SU-DHL-6 (cell line): Measurements from ENCODE around the gene SKI.

ENCODE experiments used
- H2AFZ ChIP-seq: fragments of 200-600 bp; sonication (generic); 2 replicates; pipeline ENCODE4 v1.6.1; 2014; ENCODE audit warnings: low read depth, mild to moderate bottlenecking, moderate library complexity, mixed read lengths, antibody characterized with exemption, low read length; ENCODE audit not compliant: severe bottlenecking
- H3F3A ChIP-seq: fragments of 200-600 bp; shearing (Covaris generic); 2 replicates; pipeline ENCODE4 v1.6.0; 2016; ENCODE audit warnings: antibody characterized with exemption, mild to moderate bottlenecking; ENCODE audit not compliant: insufficient read depth
- H3K27ac ChIP-seq: fragments of 200-600 bp; sonication (generic); 2 replicates; pipeline ENCODE4 v1.5.1; 2016; ENCODE audit warnings: low read depth, mild to moderate bottlenecking, low read length, moderate library complexity, mixed read lengths
- H3K27me3 ChIP-seq: fragments of 200-600 bp; sonication (generic), shearing (Covaris generic); 2 replicates; pipeline ENCODE4 v1.6.0; 2014; ENCODE audit warnings: mild to moderate bottlenecking, low read length
- H3K36me3 ChIP-seq: fragments of 200-600 bp; sonication (generic); 2 replicates; pipeline ENCODE4 v1.6.1; 2014; ENCODE audit warnings: mild to moderate bottlenecking, low read length, mixed read lengths
- H3K4me2 ChIP-seq: fragments of 300-600, 200-600 bp; shearing (Covaris generic), sonication (generic); 2 replicates; pipeline ENCODE4 v1.6.0; 2014; ENCODE audit warnings: low read length, low read depth, mild to moderate bottlenecking; ENCODE audit not compliant: poor library complexity, severe bottlenecking
- H3K4me3 ChIP-seq: fragments of 200-600 bp; sonication (generic); 2 replicates; pipeline ENCODE4 v1.5.1; 2014; ENCODE audit warnings: antibody characterized with exemption, low read length, mild to moderate bottlenecking, mixed read lengths; ENCODE audit not compliant: insufficient read depth, poor library complexity, severe bottlenecking
- H3K79me2 ChIP-seq: fragments of 200-600 bp; sonication (generic); 2 replicates; pipeline ENCODE4 v1.6.1; 2014; ENCODE audit warnings: mild to moderate bottlenecking, low read length, moderate library complexity; ENCODE audit not compliant: insufficient read depth
- H3K9ac ChIP-seq: fragments of 200-600 bp; sonication (generic); 2 replicates; pipeline ENCODE4 v1.7.0; 2014; ENCODE audit warnings: mild to moderate bottlenecking, low read length
- H3K9me2 ChIP-seq: fragments of 200-600 bp; sonication (generic); replicated peaks from 2 replicates; pipeline ENCODE4 v1.6.1; 2014; ENCODE audit warnings: low read length; ENCODE audit not compliant: insufficient read depth
- H3K9me3 ChIP-seq: fragments of 200-600 bp; sonication (generic); 2 replicates; pipeline ENCODE4 v1.6.1; 2014; ENCODE audit warnings: low read length, mixed read lengths; ENCODE audit not compliant: insufficient read depth
- H4K20me1 ChIP-seq: fragments of 200-600 bp; sonication (generic); 2 replicates; pipeline ENCODE4 v1.6.1; 2014; ENCODE audit warnings: low read depth, mild to moderate bottlenecking, antibody characterized with exemption, low read length, moderate library complexity, mixed read lengths
- EZH2phosphoT487 ChIP-seq: fragments of 200-600 bp; sonication (generic), shearing (Covaris generic); conservative IDR thresholded peaks from 2 replicates; pipeline ENCODE4 v1.6.1; 2018; ENCODE audit warnings: mild to moderate bottlenecking, antibody characterized with exemption, low read length, moderate library complexity, mixed read lengths
- TF ChIP-seq, protein P1 (sequence below): fragments of 200-600 bp; sonication (generic); IDR thresholded peaks from one replicate; pipeline ENCODE4 v1.5.1; 2017; ENCODE audit warnings: antibody characterized with exemption, mild to moderate bottlenecking, low read length, moderate library complexity; ENCODE audit not compliant: insufficient read depth, poor library complexity, severe bottlenecking

Gene SKI

GRCh38 chr1:2200308-2200943, 27.7 kb upstream of the SKI start:
- H2AFZ ChIP-seq, result no peak overlapping the region
- no peak overlapping the region for H3K4me3 ChIP-seq
- H3K4me2 ChIP-seq, result no peak overlapping the region

GRCh38 chr1:2201062-2201461, 27.1 kb upstream of the SKI start:
- Histone ChIP-seq H3K27me3 (no peaks in the 10 kb centered on the region), H3K9ac (no peak overlapping the region), H3K9me3 (no peaks in the 10 kb centered on the region), H3K79me2 (no peaks in the 10 kb centered on the region), H3K36me3 (no peaks in the 10 kb centered on the region), H3K4me2 (no peak overlapping the region), H2AFZ (no peak overlapping the region), H3K4me3 (no peak overlapping the region), H3F3A (no peaks in the 10 kb centered on the region), H4K20me1 (no peaks in the 10 kb centered on the region), H3K27ac (no peak overlapping the region), H3K9me2 (no peaks in the 10 kb centered on the region)
- no peak for TF ChIP-seq EZH2phosphoT487
- TF ChIP-seq, protein P1, sequence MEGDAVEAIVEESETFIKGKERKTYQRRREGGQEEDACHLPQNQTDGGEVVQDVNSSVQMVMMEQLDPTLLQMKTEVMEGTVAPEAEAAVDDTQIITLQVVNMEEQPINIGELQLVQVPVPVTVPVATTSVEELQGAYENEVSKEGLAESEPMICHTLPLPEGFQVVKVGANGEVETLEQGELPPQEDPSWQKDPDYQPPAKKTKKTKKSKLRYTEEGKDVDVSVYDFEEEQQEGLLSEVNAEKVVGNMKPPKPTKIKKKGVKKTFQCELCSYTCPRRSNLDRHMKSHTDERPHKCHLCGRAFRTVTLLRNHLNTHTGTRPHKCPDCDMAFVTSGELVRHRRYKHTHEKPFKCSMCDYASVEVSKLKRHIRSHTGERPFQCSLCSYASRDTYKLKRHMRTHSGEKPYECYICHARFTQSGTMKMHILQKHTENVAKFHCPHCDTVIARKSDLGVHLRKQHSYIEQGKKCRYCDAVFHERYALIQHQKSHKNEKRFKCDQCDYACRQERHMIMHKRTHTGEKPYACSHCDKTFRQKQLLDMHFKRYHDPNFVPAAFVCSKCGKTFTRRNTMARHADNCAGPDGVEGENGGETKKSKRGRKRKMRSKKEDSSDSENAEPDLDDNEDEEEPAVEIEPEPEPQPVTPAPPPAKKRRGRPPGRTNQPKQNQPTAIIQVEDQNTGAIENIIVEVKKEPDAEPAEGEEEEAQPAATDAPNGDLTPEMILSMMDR, result no peak

More at GRCh38 chr1:2200308-2200943, 27.7 kb upstream of the SKI start:
- no peak overlapping the region for H3K9ac ChIP-seq
- TF ChIP-seq EZH2phosphoT487, result no peak
- TF ChIP-seq, protein P1, result no peak
- H3K27ac ChIP-seq, result no peak overlapping the region
- no peaks in the 10 kb centered on the region for H3F3A ChIP-seq
- no peaks in the 10 kb centered on the region for H3K27me3 ChIP-seq
- no peaks in the 10 kb centered on the region for H3K9me2 ChIP-seq
- no peaks in the 10 kb centered on the region for H4K20me1 ChIP-seq
- H3K79me2 ChIP-seq, result no peaks in the 10 kb centered on the region
- H3K9me3 ChIP-seq, result no peaks in the 10 kb centered on the region
- H3K36me3 ChIP-seq, result no peaks in the 10 kb centered on the region

GRCh38 chr1:2202008-2202575, 26.0 kb upstream of the SKI start:
- no peaks in the 10 kb centered on the region for H3K9me3 ChIP-seq
- no peaks in the 10 kb centered on the region for H3F3A ChIP-seq
- H4K20me1 ChIP-seq, result no peaks in the 10 kb centered on the region
- H3K36me3 ChIP-seq, result no peaks in the 10 kb centered on the region
- H3K4me2 ChIP-seq, result no peak overlapping the region
- H3K27ac ChIP-seq, result no peak overlapping the region
- no peaks in the 10 kb centered on the region for H3K9me2 ChIP-seq
- H2AFZ ChIP-seq, result no peak overlapping the region
- H3K4me3 ChIP-seq, result no peak overlapping the region
- H3K79me2 ChIP-seq, result no peaks in the 10 kb centered on the region
- H3K27me3 ChIP-seq, result no peaks in the 10 kb centered on the region
- TF ChIP-seq, protein P1, result no peak
- TF ChIP-seq EZH2phosphoT487, result no peak
- H3K9ac ChIP-seq, result no peak overlapping the region
